Measurements from ENCODE around the gene PRELID3B.

The PRELID3B gene

DNA sequence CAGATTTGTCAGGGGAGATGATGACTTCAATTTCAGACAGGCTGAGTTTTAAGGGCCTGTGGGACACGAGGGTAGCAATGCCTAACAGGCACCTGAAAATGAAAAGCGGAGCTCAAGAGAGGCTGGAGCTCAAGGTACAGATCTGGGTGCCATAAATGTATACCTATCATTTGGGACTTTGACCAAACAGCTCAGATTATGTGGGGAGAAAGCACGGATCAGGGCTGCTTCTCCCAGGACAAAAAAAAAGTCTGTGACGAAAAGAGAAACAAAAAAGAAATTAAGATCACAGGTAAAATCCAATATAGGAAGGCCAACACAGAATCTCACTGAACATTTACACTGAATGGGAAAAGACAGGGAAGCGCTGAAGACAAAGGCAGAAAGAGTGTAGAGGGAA lies 1.9 kb downstream of the PRELID3B start:
- Histone ChIP-seq H4K20me1 (ENCODE audit: insufficient read depth, low read length, poor library complexity, severe bottlenecking) (peaks cover 62% of the 10 kb centered on the region), H3K9ac (ENCODE audit: low read depth, low read length, poor library complexity, severe bottlenecking) (peak overlapping the region; percentile 83), H3K4me1 (ENCODE audit: insufficient read depth, low read length, poor library complexity, severe bottlenecking) (peaks cover 63% of the 10 kb centered on the region), H3K9me2 (replicated peaks; ENCODE audit: low read depth, low read length) (no peaks in the 10 kb centered on the region), H3K9me3 (ENCODE audit: insufficient read depth, low read depth, low read length) (no peaks in the 10 kb centered on the region), H3K4me2 (ENCODE audit: low read depth, low read length, poor library complexity, severe bottlenecking) (peak overlapping the region; percentile 84), H3K79me2 (ENCODE audit: insufficient read depth, low read length) (peaks cover 70% of the 10 kb centered on the region), H3K4me3 (ENCODE audit: low read length, poor library complexity, severe bottlenecking) (peak overlapping the region; percentile 89), H3K36me3 (ENCODE audit: insufficient read depth, low read length) (peaks cover 26% of the 10 kb centered on the region; the same call in 1 of the 2 replicates), H3K27me3 (ENCODE audit: insufficient read depth, low read length, poor library complexity, severe bottlenecking) (no peaks in the 10 kb centered on the region), H2AFZ (ENCODE audit: low read length) (no peak overlapping the region), H3F3A (ENCODE audit: low read depth) (no peaks in the 10 kb centered on the region)
- TF ChIP-seq EZH2phosphoT487 (IDR thresholded peaks at IDR 0.05; ENCODE audit: borderline replicate concordance), result no peak

DNA sequence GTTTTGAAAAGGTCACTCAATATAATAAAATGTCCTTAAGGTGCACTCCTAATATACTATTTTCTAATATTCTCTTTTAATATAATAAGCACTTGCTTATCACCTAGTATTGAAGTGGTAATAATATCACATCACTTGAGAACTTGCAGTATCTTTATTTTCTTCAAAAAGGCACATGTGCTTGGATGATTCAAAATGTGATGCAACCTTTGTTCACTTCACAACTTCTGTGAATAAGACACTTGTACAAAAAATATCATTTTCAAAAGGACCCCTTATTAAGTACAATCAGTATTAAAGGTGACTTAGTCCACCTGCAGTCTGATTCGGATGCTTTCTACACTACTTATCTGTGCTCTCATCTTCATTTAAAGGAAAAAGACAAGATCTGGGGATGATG lies 3.4 kb downstream of the PRELID3B start:
- H2AFZ ChIP-seq (ENCODE audit: low read length), result no peak overlapping the region
- H3K9me3 ChIP-seq (ENCODE audit: insufficient read depth, low read depth, low read length), result no peaks in the 10 kb centered on the region
- peak overlapping the region; percentile 84 for H3K4me2 ChIP-seq (ENCODE audit: low read depth, low read length, poor library complexity, severe bottlenecking)
- H3K79me2 ChIP-seq (ENCODE audit: insufficient read depth, low read length), result peaks cover 78% of the 10 kb centered on the region
- peak overlapping the region; percentile 89 for H3K4me3 ChIP-seq (ENCODE audit: low read length, poor library complexity, severe bottlenecking)
- peak overlapping the region; percentile 83 for H3K9ac ChIP-seq (ENCODE audit: low read depth, low read length, poor library complexity, severe bottlenecking)
- peaks cover 40% of the 10 kb centered on the region; the same call in 1 of the 2 replicates for H3K36me3 ChIP-seq (ENCODE audit: insufficient read depth, low read length)
- no peaks in the 10 kb centered on the region for H3F3A ChIP-seq (ENCODE audit: low read depth)
- H3K9me2 ChIP-seq (replicated peaks; ENCODE audit: low read depth, low read length), result no peaks in the 10 kb centered on the region
- H3K27me3 ChIP-seq (ENCODE audit: insufficient read depth, low read length, poor library complexity, severe bottlenecking), result no peaks in the 10 kb centered on the region
- peaks cover 63% of the 10 kb centered on the region for H3K4me1 ChIP-seq (ENCODE audit: insufficient read depth, low read length, poor library complexity, severe bottlenecking)
- peaks cover 70% of the 10 kb centered on the region for H4K20me1 ChIP-seq (ENCODE audit: insufficient read depth, low read length, poor library complexity, severe bottlenecking)
- TF ChIP-seq EZH2phosphoT487 (IDR thresholded peaks at IDR 0.05; ENCODE audit: borderline replicate concordance), result no peak
- TF ChIP-seq, protein P1, sequence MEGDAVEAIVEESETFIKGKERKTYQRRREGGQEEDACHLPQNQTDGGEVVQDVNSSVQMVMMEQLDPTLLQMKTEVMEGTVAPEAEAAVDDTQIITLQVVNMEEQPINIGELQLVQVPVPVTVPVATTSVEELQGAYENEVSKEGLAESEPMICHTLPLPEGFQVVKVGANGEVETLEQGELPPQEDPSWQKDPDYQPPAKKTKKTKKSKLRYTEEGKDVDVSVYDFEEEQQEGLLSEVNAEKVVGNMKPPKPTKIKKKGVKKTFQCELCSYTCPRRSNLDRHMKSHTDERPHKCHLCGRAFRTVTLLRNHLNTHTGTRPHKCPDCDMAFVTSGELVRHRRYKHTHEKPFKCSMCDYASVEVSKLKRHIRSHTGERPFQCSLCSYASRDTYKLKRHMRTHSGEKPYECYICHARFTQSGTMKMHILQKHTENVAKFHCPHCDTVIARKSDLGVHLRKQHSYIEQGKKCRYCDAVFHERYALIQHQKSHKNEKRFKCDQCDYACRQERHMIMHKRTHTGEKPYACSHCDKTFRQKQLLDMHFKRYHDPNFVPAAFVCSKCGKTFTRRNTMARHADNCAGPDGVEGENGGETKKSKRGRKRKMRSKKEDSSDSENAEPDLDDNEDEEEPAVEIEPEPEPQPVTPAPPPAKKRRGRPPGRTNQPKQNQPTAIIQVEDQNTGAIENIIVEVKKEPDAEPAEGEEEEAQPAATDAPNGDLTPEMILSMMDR (conservative IDR thresholded peaks at IDR 0.05; ENCODE audit: low read length), result no peak

DNA sequence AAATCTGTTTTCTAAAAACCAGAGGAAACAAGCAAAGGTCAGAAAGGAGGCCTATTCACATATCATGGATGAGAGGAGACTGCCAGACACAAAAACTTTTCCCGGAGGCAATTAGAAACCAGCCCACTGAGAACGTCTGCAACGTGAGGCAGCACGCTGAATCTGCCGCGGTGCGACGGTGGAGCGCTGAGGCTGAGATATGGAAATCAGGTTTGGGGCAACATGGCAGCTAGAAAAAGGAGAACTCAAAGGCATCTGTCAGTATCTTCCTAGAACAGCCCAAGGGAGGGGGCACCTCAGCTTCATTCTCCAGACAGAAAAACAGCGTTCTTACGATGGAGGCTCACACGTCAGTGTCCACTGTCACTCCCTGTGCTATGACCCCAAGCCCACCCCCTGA lies 5.2 kb downstream of the PRELID3B start:
- Histone ChIP-seq H3K79me2 (ENCODE audit: insufficient read depth, low read length) (peaks cover 79% of the 10 kb centered on the region), H2AFZ (ENCODE audit: low read length) (no peak overlapping the region), H3K4me1 (ENCODE audit: insufficient read depth, low read length, poor library complexity, severe bottlenecking) (peaks cover 51% of the 10 kb centered on the region), H3K4me3 (ENCODE audit: low read length, poor library complexity, severe bottlenecking) (peak overlapping the region; percentile 89), H4K20me1 (ENCODE audit: insufficient read depth, low read length, poor library complexity, severe bottlenecking) (peaks cover 73% of the 10 kb centered on the region), H3K27me3 (ENCODE audit: insufficient read depth, low read length, poor library complexity, severe bottlenecking) (no peaks in the 10 kb centered on the region), H3K9ac (ENCODE audit: low read depth, low read length, poor library complexity, severe bottlenecking) (peak overlapping the region; percentile 83), H3K4me2 (ENCODE audit: low read depth, low read length, poor library complexity, severe bottlenecking) (peak overlapping the region; percentile 84), H3F3A (ENCODE audit: low read depth) (no peaks in the 10 kb centered on the region; the same call in 1 of the 2 replicates), H3K9me3 (ENCODE audit: insufficient read depth, low read depth, low read length) (no peaks in the 10 kb centered on the region), H3K9me2 (replicated peaks; ENCODE audit: low read depth, low read length) (no peaks in the 10 kb centered on the region), H3K36me3 (ENCODE audit: insufficient read depth, low read length) (peaks cover 53% of the 10 kb centered on the region; the same call in 1 of the 2 replicates)
- TF ChIP-seq, protein P1 (conservative IDR thresholded peaks at IDR 0.05; ENCODE audit: low read length), result no peak
- no peak for TF ChIP-seq EZH2phosphoT487 (IDR thresholded peaks at IDR 0.05; ENCODE audit: borderline replicate concordance)

DNA sequence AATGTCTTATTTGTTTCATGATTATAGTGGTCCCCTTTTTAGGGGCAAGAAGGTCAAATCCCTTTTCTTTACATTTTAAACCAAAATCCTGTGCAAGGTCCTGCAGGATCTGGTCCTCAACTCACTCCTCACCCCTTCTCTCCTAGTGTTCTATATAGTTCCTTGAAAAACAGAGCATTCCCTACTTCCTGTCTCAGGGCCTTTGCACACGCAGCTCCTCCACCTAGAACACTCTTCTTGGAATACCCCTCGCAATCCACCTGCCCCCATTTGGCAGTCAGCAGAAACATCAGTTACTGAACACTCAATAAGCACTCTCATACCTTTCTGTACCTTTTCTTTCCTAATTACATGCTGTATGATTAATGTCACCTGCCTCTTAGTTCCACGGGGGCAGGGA lies 7.2 kb downstream of the PRELID3B start:
- peaks cover 43% of the 10 kb centered on the region for H3K4me1 ChIP-seq (ENCODE audit: insufficient read depth, low read length, poor library complexity, severe bottlenecking)
- no peaks in the 10 kb centered on the region for H3K9me3 ChIP-seq (ENCODE audit: insufficient read depth, low read depth, low read length)
- H3F3A ChIP-seq (ENCODE audit: low read depth), result no peaks in the 10 kb centered on the region; the same call in 1 of the 2 replicates
- H3K36me3 ChIP-seq (ENCODE audit: insufficient read depth, low read length), result peaks cover 53% of the 10 kb centered on the region; the same call in 1 of the 2 replicates
- H3K4me2 ChIP-seq (ENCODE audit: low read depth, low read length, poor library complexity, severe bottlenecking), result no peak overlapping the region
- H3K79me2 ChIP-seq (ENCODE audit: insufficient read depth, low read length), result peaks cover 77% of the 10 kb centered on the region
- H3K9me2 ChIP-seq (replicated peaks; ENCODE audit: low read depth, low read length), result no peaks in the 10 kb centered on the region
- no peak overlapping the region for H3K9ac ChIP-seq (ENCODE audit: low read depth, low read length, poor library complexity, severe bottlenecking)
- H2AFZ ChIP-seq (ENCODE audit: low read length), result no peak overlapping the region
- no peak overlapping the region for H3K4me3 ChIP-seq (ENCODE audit: low read length, poor library complexity, severe bottlenecking)
- peaks cover 65% of the 10 kb centered on the region for H4K20me1 ChIP-seq (ENCODE audit: insufficient read depth, low read length, poor library complexity, severe bottlenecking)
- TF ChIP-seq, protein P1 (conservative IDR thresholded peaks at IDR 0.05; ENCODE audit: low read length), result no peak
- TF ChIP-seq EZH2phosphoT487 (IDR thresholded peaks at IDR 0.05; ENCODE audit: borderline replicate concordance), result no peak
- H3K27me3 ChIP-seq (ENCODE audit: insufficient read depth, low read length, poor library complexity, severe bottlenecking), result no peaks in the 10 kb centered on the region

Data from Loucy (cell line).